Measurements from ENCODE around the gene LRPAP1.

The LRPAP1 gene

GRCh38 chr4:3499710-3500109 is 32.5 kb downstream of the LRPAP1 start:
- DNase-seq = no peak

DNA sequence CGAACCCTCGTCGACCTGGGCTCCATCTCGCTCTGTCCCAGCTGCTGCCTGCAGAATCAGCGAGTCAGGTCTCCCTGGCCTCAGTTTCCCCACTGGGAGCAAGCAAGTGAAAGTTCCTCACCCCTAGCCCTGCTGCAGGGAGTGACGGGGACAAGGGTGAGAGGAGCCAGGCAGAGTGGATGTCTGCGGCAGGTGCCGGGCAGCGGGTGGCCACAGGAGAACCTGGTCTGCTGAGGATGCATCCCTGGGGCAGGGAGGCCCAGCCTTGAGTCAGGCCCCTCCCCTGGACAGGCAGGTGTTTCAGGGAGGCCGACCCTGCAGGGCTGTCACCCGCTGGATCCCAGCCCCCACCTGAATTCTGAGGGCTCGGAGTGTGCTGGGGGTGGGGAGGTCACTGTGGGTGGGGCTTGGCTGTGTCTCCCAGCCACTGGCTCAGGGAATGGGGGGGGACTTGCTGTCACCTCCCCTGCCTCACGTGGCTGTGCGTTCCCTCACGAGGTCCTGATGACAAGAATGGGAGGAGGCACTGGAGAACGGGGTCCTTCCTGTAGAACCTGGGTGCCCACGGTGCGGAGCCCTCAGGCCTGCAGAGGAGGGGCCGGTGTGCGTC is 33.2 kb downstream of the LRPAP1 start:
- DNase-seq = no peak

- DNase-seq = no peak
Observed at GRCh38 chr4:3498407-3498806, 33.8 kb downstream of the LRPAP1 start.

DNA sequence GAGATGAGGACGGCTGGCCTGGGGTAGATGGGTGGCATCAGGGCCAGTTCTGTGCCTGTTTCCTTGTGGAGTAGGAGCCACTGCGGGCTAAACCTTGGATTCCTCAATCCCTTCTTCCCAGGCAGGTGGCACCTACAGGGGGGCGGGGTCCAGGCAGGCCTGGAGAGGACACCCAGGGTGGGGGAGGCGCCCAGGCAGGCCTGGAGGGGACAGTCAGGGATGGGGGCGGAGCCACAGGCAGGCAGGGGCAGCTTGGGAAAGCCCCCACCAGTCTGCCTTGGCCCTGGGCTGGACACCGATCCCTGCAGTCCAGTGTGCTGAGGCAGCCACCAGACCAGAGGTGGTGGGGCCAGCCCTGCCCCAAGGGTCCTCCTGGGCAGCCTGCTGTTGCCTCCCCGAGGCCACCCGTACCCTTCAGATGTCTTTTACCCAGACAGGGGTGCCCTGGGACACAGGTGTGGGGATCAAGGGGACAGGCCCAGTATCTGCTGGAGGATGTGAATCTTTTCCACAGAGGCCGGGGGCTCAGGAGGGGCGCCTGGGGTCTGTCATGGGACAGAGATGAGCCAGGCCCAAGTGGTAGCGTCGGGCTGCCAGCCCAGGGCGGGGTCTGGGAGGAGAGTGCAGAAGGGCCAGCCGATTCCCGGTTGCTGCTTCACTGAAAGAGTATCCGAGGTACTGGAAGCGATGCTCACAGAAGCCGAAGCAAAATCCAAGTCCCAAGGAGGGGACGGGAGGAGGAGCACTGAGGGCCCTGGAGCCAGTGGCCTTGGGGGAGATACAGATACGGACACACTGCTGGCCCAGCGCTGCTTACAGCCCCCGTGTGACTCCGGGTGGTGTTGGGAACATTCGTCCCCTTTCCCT is 34.5 kb downstream of the LRPAP1 start:
- no peak for DNase-seq

DNA sequence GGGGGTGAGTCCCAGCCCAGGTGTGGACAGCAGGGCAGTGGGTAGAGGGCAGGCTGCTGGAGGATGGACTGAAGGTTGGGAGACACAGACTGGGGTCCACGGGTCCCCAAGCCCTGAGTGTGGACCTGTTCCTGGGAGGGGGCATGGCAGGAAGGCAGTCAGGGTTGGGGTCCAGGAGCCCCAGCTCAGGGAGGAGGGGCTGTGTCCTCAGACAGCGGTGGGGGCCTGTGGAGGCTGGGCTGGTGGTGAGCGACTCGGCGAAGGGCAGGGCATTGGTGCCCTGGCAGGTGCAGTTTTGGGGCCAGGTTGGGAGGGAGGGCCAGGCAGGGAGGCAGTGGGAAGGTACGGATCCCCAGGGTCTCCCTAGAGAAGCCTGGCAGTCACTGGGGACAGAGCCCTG is 35.1 kb downstream of the LRPAP1 start:
- DNase-seq = no peak

GRCh38 chr4:3496021-3496420 is 36.2 kb downstream of the LRPAP1 start:
- DNase-seq = no peak

- no peak for DNase-seq
Observed at GRCh38 chr4:3495204-3495975, 36.8 kb downstream of the LRPAP1 start.

DNA sequence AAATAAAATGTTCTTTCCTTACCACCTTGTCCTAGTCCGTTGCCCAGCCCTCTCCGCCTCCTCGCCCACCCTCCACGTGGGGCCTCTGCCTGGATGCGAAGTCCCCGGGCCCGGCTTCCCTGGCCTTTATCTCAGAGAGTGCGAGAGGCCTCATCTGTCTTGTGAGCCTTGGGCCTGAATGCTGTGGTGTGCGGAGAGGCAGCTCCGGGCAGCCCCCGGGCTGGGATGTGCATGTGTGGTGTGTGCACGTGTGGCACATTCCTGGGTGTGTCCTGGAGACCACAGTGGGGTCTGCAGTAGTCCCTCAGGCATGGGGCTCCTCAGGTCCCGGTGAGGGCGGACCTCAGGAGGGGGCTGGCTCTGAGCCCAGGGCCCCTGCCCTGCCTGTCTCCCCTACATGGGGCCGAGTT is 37.8 kb downstream of the LRPAP1 start:
- DNase-seq = no peak

DNA sequence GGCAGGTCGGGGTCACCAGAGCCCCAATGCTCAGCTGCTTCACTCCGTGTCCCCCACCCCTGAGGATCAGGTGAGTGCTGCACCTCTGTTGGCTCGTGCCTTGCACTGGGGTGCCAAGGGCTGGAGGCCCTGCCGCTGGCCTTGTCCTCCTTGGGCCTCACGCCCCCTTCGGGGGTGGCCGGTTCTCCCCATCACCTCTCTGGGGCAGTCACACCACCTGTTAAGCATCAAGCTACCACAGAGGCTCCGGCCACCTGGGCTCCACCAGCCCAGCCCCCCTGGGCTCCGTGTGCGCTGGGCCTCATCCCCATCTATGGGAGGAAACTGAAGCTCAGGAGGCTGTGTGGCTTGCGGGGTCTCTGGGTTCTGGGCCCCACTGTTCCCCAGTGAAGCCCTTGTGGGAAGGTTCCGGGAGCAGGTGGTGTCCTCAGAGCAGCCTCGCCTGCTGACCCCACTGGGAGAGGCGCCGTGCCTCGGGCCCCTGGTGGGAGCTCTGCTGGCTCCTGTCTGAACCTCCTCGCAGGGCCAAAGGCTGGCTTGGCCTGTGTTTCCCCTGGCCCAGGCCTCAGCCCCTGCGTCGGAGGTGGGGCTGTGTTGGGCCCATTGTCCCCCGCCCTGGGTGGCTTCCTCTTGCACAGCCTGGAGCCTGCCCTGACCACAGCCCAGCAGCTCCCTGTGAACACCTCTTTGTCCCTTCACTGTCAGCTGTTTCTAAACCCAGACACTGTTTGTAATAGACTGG is 38.3 kb downstream of the LRPAP1 start:
- no peak for DNase-seq

DNA sequence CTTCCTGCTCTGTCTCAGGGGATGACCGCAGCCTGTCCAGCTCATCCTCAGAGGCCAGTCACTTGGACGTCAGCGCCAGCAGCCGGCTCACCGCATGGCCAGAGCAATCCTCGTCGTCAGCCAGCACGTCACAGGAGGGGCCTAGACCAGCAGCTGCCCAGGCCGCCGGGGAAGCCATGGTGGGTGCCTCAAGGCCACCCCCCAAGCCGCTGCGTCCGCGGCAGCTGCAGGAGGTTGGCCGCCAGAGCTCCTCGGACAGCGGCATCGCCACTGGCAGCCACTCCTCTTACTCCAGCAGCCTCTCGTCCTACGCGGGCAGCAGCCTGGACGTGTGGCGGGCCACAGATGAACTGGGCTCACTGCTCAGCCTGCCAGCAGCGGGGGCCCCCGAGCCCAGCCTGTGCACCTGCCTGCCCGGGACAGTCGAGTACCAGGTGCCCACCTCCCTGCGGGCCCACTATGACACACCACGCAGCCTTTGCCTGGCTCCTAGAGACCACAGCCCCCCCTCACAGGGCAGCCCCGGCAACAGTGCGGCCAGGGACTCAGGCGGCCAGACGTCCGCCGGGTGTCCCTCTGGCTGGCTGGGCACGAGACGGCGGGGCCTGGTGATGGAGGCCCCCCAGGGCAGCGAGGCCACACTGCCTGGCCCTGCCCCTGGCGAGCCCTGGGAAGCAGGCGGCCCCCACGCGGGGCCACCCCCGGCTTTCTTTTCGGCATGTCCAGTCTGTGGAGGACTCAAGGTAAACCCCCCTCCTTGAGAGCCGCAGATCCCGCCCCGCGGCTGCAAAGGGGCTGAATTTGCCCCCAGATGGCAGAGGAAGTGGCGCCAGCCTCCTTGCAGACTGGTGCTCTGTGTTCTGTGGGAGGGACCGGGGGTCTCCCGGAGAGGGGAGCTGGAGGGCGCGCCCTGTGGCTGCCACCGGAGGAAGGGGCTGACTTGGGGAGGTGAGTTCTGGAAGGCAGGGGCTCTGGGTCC is 39.2 kb downstream of the LRPAP1 start:
- no peak for DNase-seq

DNA sequence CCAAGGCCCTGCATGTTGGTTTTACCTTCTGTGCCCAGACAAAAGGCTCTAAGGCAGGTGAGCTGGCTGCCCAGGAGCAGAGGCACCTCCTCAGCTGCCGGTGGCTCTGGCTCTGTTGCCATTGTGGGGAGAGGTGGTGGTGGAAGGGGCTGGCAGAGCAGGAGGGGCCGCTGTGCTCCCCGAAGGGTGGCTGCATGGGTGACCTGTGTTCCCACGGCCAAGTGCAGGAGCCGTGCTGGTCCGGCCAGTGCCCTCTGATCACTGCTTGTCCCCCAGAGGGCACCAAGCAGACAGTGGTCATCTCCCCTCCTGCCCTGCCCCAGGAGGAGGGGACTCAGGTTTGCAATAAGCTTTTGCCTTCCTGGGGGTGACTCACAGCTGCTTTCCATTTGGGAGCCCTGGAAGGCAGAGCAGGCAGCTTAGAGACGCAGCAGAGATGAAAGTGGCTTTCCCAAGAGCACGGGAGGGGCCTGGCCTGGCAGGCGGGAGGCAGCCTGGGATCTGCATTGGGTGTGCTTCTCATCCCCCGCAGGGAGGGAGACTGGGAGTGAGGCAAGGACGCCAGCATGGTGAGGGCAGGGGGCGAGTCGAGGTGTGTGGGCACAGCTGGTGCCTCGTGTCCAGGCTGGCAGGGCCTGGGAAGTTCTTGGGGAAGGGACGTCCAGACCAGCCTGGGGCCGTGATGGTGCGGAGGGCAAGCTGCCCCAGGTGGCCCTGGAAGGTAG is 40.4 kb downstream of the LRPAP1 start:
- no peak for DNase-seq

GRCh38 chr4:3489451-3489962 is 42.7 kb downstream of the LRPAP1 start:
- DNase-seq = no peak

DNA sequence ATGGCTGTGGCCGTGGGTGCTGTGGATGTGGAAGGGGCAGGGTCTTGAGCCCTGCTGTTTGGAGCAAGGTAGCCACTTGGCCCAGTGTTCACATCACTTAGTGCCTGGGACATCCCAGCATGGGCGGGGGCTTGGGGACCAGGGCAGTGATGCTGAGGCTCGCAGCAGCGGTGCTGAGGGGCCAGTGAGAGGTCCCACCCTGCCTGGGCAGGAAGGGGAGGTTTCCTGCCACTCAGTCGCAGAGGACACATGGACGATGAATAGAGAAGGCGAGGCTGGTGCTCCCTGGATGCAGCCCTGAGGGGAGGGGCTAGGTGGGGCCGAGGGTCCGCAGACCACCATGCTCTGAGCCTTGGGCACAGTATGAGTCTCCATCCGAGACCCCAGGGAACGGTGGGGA is 43.4 kb downstream of the LRPAP1 start:
- no peak for DNase-seq

- no peak for DNase-seq
Observed at GRCh38 chr4:3487861-3488260, 44.4 kb downstream of the LRPAP1 start.

DNA sequence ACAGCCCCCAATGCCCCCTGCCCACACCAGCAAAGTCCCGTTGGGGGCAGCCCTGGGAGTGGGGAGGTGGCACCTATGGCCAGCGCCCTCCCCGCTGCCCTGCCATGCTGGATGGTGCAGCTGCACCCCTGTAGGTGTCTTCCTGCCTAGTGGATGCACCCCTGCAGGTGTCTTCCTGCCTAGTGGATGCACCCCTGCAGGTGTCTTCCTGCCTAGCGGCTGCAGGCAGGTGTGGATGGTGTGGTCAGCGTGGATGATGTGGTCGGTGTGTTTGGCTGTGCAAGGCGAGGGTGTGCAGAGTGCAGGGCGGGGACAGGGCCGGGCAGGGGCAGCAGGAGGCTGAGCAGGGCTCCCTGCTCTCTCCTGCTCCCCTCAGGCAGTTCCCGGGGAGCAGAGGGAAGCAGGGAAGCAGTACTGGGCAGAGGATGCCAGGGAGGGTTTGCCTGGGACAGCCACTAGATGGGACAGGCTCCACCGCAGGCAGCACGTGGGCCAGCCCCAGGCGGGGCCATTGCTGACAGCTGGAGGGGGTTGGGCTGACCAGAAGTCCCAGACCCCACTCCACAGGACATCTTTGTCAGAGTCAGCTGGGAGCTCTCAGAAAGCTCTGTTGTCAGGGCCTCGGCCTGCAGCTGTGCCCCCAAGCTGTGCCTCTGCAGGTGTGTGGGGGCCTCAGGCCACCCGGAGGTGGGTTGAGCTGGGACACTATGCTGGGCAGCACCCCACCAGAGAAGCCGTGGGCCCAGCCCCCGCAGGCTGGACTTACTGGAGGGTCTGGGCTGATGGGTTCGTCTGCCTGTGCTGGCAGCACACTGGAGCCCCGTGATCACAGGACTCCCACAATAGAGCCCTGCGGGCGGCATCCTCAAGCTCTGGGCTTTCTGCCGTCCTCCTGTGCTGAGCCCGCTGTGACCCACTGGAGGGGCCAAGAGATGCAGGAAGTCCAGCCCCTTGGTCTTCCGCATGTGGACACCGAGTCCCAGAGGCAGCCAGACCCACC is 45.4 kb downstream of the LRPAP1 start:
- DNase-seq = no peak

- DNase-seq = no peak
Observed at GRCh38 chr4:3485886-3486540, 46.2 kb downstream of the LRPAP1 start.

DNA sequence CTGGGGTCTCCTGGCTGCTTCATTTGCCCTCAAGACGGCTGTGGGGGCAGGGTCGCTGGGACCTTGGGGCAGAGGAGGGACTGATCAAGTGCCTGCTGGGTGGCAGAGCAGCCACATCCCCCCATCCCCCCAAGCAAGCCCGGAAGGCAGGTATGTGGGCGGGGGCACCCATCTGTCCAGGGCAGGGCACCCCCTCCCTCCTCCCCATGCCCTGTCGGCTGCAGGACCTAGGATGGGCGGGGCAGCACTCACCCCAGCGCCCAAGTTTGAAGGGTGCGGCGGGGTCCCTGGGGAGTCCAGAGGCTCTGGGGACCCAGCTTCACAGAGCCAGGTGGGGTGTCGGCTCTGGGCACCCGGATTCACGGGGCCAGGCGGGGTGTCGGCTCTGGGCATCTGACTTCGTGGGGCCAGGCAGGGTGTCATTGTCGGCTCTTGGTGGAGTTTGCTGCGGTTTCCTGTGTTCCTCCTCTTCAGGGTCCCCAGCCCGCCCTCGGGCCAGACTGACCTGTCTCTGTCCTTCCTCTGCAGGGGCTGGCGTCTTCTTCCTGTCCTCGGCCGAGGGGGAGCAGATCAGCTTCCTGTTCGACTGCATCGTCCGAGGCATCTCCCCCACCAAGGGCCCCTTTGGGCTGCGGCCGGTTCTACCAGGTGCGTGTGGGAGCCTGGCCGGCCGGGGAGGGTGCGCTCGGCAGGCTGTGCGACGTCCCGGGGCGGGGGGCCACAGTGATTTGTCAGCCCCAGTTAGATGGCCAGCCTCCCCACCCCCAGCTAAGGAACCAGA is 47.0 kb downstream of the LRPAP1 start:
- DNase-seq = no peak

Measured in activated naive CD4-positive, alpha-beta T cell treated with anti-CD3 and anti-CD28 coated beads, Interleukin-2, amount 50 U/mL, for 16 hours (primary cell).